ENCODE data around the gene DLL1. TPM values are rescaled to one million over a fixed set of nuclear protein-coding genes. Genes with fewer than 3 reads are reported as not detected.

Gene DLL1
- polyA plus RNA-seq, 2 of the 4 experiments (the other 2 are of a cell fraction) = 0.05 to 0.15 TPM

DNA sequence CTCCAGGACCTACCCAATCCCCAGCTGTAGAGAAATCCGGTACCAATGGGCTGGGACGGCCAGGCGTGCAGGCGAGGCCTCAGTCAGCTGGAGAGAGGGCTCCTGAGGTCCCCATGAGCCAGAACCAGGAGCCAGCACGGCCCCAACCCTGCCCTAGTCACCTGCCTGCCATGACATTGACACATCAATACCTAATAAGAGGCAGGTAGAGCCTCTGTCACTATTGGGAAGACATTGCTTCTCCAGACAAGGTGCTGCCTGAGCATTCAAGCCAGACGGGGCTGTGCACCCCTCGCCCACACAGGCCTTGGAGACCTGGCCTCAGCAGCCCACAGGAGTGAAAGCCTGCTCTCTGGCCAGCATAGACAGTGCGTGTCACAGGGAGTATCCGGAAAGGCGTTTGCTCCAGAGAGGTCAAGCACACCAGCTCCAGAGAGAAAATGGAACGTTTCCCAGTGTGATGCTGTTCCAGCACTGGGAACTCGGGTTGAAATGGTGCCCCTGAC lies 3.5 kb downstream of the DLL1 start (continued):
- TF ChIP-seq, protein P1, sequence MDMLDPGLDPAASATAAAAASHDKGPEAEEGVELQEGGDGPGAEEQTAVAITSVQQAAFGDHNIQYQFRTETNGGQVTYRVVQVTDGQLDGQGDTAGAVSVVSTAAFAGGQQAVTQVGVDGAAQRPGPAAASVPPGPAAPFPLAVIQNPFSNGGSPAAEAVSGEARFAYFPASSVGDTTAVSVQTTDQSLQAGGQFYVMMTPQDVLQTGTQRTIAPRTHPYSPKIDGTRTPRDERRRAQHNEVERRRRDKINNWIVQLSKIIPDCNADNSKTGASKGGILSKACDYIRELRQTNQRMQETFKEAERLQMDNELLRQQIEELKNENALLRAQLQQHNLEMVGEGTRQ (IDR thresholded peaks at IDR 0.05) = no peak
- TF ChIP-seq CEBPB (IDR thresholded peaks at IDR 0.05) = no peak
- no peak for TF ChIP-seq HDAC2 (IDR thresholded peaks at IDR 0.05)
- no peak for TF ChIP-seq CBX8 (IDR thresholded peaks at IDR 0.05)
- no peak for TF ChIP-seq POLR2AphosphoS2 (conservative IDR thresholded peaks at IDR 0.05; ENCODE audit: low read length)
- TF ChIP-seq ESRRA (IDR thresholded peaks at IDR 0.05; ENCODE audit: borderline replicate concordance, low read length) = no peak
- no peak for TF ChIP-seq SREBF2 (IDR thresholded peaks at IDR 0.05)

DNA sequence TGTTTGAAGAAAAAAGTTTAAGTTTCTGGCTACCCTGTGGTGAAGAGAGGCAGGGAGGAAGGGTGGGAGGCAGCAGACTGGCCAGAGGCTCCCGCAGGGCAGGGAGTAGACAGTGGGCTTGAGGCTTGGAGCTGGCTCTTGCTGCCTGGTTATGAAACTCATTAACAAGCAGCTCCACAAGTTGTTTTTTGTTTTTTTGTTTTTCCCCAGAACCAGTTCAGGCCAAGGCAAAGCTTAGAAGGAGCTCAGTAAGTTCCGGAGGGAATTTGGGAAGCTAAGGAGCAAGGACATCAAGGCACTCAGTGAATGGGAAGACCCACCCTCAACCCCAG lies 4.0 kb downstream of the DLL1 start:
- Histone ChIP-seq H3K4me2 (no peak overlapping the region), H3K27ac (no peak overlapping the region), H3K4me3 (no peak overlapping the region), H3K4me1 (peaks cover 6% of the 10 kb centered on the region; the same call in 2 of the 3 replicates), H3K9me3 (no peaks in the 10 kb centered on the region)
- ChIA-PET CTCF (interaction anchor here (0.6 kb wide), 1 partner anchor 1964 kb away, joined by 3 read pairs; no protein-coding TSS in a partner anchor), POLR2A (no interaction called here)
- no peak for FAIRE-seq
- no peak for TF ChIP-seq CBX2 (IDR thresholded peaks at IDR 0.05; ENCODE audit: borderline replicate concordance, low read depth)
- no peak for TF ChIP-seq NR3C1 (IDR thresholded peaks at IDR 0.05)
- TF ChIP-seq HOXB5 (CRISPR knock-in tag; IDR thresholded peaks at IDR 0.05) = no peak
- TF ChIP-seq, protein P2, sequence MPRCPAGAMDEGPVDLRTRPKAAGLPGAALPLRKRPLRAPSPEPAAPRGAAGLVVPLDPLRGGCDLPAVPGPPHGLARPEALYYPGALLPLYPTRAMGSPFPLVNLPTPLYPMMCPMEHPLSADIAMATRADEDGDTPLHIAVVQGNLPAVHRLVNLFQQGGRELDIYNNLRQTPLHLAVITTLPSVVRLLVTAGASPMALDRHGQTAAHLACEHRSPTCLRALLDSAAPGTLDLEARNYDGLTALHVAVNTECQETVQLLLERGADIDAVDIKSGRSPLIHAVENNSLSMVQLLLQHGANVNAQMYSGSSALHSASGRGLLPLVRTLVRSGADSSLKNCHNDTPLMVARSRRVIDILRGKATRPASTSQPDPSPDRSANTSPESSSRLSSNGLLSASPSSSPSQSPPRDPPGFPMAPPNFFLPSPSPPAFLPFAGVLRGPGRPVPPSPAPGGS (IDR thresholded peaks at IDR 0.05) = no peak
- no peak for TF ChIP-seq ZFP36 (IDR thresholded peaks at IDR 0.05; ENCODE audit: borderline replicate concordance, partially characterized antibody)
- no peak for TF ChIP-seq CEBPB (IDR thresholded peaks at IDR 0.05)
- no peak for TF ChIP-seq NFE2L2 (conservative IDR thresholded peaks at IDR 0.05; ENCODE audit: low read length)
- no peak for TF ChIP-seq CHD4 (IDR thresholded peaks at IDR 0.05; ENCODE audit: borderline replicate concordance)
- no peak for TF ChIP-seq FOSB (CRISPR knock-in tag; IDR thresholded peaks at IDR 0.05)
- TF ChIP-seq RNF2 (IDR thresholded peaks at IDR 0.05; ENCODE audit: borderline replicate concordance, low read depth) = no peak
- no peak for TF ChIP-seq JUN (IDR thresholded peaks at IDR 0.05)
- TF ChIP-seq MAZ (IDR thresholded peaks at IDR 0.05; ENCODE audit: borderline replicate concordance, low read depth, low read length) = no peak
- no peak for TF ChIP-seq EHF (CRISPR knock-in tag; IDR thresholded peaks at IDR 0.05)
- no peak for TF ChIP-seq CBX8 (IDR thresholded peaks at IDR 0.05)
- no peak for ATAC-seq
- DNase-seq (ENCODE audit: low read depth in 1 of 2, low spot score in 1 of 2) = no peak
- 73% methylated on average over 2 of the region's 2 CpGs for WGBS (ENCODE audit: missing lambda C conversion rate)

DNA sequence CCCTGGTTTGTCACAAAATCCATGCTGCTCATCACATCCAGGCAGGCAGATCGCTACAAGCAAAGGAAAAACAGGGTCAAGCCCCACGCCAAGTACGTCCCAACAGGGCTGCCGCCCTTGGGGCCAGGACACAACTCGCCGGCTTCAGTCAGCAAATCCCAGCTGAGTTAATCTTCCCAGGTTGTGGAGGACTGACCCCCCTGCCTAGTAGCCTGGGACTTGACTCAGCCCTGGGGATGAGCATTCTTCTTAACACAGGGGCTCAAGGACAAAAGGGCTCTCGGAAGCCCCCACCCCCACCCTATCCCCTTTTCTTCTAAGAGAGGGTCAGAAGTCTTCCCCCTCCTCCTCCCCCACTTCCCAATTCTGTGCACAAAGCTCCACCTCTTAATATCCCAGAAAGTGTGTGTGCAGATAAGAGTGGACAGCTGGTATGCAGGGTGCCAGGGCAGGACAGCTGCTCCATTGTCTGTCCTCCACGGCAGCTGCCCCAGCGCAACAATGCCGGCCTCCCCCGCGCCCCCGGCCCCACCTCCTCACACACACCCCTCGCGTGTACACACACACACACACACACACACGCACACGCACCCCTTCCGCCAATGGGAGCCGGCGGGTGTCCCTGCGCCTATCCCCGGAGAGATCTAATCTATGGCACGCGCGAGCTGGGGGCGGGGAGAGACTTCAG lies 4.5 kb downstream of the DLL1 start:
- ChIA-PET CTCF (interaction anchor here (0.6 kb wide), 1 partner anchor 1964 kb away, joined by 3 read pairs; no protein-coding TSS in a partner anchor), POLR2A (no interaction called here)
- Histone ChIP-seq H3K4me2 (no peak overlapping the region), H3K4me3 (no peak overlapping the region), H3K27ac (no peak overlapping the region), H3K4me1 (peaks cover 6% of the 10 kb centered on the region; the same call in 2 of the 3 replicates), H3K9me3 (no peaks in the 10 kb centered on the region)
- DNase-seq (ENCODE audit: low read depth in 1 of 2, low spot score in 1 of 2) = no peak
- TF ChIP-seq, protein P3, sequence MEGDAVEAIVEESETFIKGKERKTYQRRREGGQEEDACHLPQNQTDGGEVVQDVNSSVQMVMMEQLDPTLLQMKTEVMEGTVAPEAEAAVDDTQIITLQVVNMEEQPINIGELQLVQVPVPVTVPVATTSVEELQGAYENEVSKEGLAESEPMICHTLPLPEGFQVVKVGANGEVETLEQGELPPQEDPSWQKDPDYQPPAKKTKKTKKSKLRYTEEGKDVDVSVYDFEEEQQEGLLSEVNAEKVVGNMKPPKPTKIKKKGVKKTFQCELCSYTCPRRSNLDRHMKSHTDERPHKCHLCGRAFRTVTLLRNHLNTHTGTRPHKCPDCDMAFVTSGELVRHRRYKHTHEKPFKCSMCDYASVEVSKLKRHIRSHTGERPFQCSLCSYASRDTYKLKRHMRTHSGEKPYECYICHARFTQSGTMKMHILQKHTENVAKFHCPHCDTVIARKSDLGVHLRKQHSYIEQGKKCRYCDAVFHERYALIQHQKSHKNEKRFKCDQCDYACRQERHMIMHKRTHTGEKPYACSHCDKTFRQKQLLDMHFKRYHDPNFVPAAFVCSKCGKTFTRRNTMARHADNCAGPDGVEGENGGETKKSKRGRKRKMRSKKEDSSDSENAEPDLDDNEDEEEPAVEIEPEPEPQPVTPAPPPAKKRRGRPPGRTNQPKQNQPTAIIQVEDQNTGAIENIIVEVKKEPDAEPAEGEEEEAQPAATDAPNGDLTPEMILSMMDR (IDR thresholded peaks at IDR 0.05) = no peak
- TF ChIP-seq NPAS2 (CRISPR knock-in tag; IDR thresholded peaks at IDR 0.05; ENCODE audit: borderline replicate concordance) = no peak
- no peak for TF ChIP-seq ZNF302 (CRISPR knock-in tag; IDR thresholded peaks at IDR 0.05)
- no peak for TF ChIP-seq FOXS1 (CRISPR knock-in tag; IDR thresholded peaks at IDR 0.05)
- no peak for TF ChIP-seq TP53 (CRISPR knock-in tag; IDR thresholded peaks at IDR 0.05)
- no peak for TF ChIP-seq HEYL (CRISPR knock-in tag; IDR thresholded peaks at IDR 0.05)
- TF ChIP-seq, protein P1 (IDR thresholded peaks at IDR 0.05) = no peak
- TF ChIP-seq JUN (IDR thresholded peaks at IDR 0.05) = no peak
- no peak for TF ChIP-seq ZC3H11A (IDR thresholded peaks at IDR 0.05)
- no peak for TF ChIP-seq ESRRA (IDR thresholded peaks at IDR 0.05; ENCODE audit: borderline replicate concordance, low read length)
- TF ChIP-seq FOSL2 (IDR thresholded peaks at IDR 0.05) = no peak
- TF ChIP-seq FOSL2 (CRISPR knock-in tag; IDR thresholded peaks at IDR 0.05) = no peak
- no peak for TF ChIP-seq CBX8 (IDR thresholded peaks at IDR 0.05)
- TF ChIP-seq SREBF2 (IDR thresholded peaks at IDR 0.05) = no peak
- TF ChIP-seq RARB (CRISPR knock-in tag; IDR thresholded peaks at IDR 0.05) = no peak
- no peak for TF ChIP-seq EHF (CRISPR knock-in tag; IDR thresholded peaks at IDR 0.05)
- TF ChIP-seq FOSB (CRISPR knock-in tag; IDR thresholded peaks at IDR 0.05) = no peak
- TF ChIP-seq NR3C1 (IDR thresholded peaks at IDR 0.05) = no peak
- ATAC-seq = no peak
- WGBS (ENCODE audit: missing lambda C conversion rate) = 70% methylated on average over 14 of the region's 26 CpGs
- FAIRE-seq = no peak
